H1 (cell line): ENCODE data around the gene INVS. TPM values are rescaled to one million over a fixed set of nuclear protein-coding genes. Genes with fewer than 3 reads are reported as not detected.

Experiments used
- CTCF ChIA-PET: fragments of 300-600 bp; sonication (Branson Sonifier 250); formaldehyde crosslinking; loops from one replicate; lab custom pipeline; 2021; ENCODE audit not compliant: partially characterized antibody; lab: Charles Lee
- POLR2A ChIA-PET: fragments of 300-600 bp; sonication (Branson Sonifier 250); formaldehyde crosslinking; loops from one replicate; lab custom pipeline; 2021; ENCODE audit warnings: inconsistent platforms; ENCODE audit not compliant: partially characterized antibody; lab: Charles Lee
- DNase-seq, 2 experiments: peaks; one replicate each; pipeline versions ENCODE4 v3.0.0 to v3.0.0-alpha.2; 2010 to 2022; ENCODE audit warnings: low spot score in 2 of 2, low read depth in 1 of 2, mixed read lengths in 1 of 2
- FAIRE-seq: peaks from 2 replicates; lab custom pipeline; 2011; peaks lifted over from hg19 to GRCh38; lab: Jason Lieb, UNC
- H2AFZ ChIP-seq: 2 replicates; pipeline ENCODE4 v1.8.1; 2012; ENCODE audit warnings: low read length, inconsistent platforms
- H2AK5ac ChIP-seq: 2 replicates; pipeline ENCODE4 v1.6.1; 2013; ENCODE audit warnings: low read depth, low read length
- H2BK120ac ChIP-seq: replicated peaks from 2 replicates; pipeline ENCODE3; 2013; ENCODE audit warnings: low read depth, low read length, inconsistent platforms
- H2BK12ac ChIP-seq: 2 replicates; pipeline ENCODE4 v1.6.1; 2013; ENCODE audit warnings: low read depth, low read length
- H2BK15ac ChIP-seq: 2 replicates; pipeline ENCODE4 v1.6.1; 2013; ENCODE audit warnings: low read length
- H2BK20ac ChIP-seq: 2 replicates; pipeline ENCODE4 v1.6.1; 2013; ENCODE audit warnings: low read length
- H2BK5ac ChIP-seq: 2 replicates; pipeline ENCODE4 v1.6.1; 2013; ENCODE audit warnings: low read depth, low read length
- H3K14ac ChIP-seq: 2 replicates; pipeline ENCODE4 v1.6.1; 2013; ENCODE audit warnings: inconsistent platforms; ENCODE audit not compliant: insufficient read length
- H3K18ac ChIP-seq: 2 replicates; pipeline ENCODE4 v1.6.1; 2013; ENCODE audit warnings: low read length; ENCODE audit errors: extremely low read depth
- H3K23ac ChIP-seq: 2 replicates; pipeline ENCODE4 v1.6.1; 2013; ENCODE audit warnings: inconsistent platforms; ENCODE audit not compliant: insufficient read length
- H3K23me2 ChIP-seq: 2 replicates; pipeline ENCODE4 v1.6.1; 2013; ENCODE audit warnings: low read depth, low read length
- H3K27ac ChIP-seq: 2 replicates; pipeline ENCODE4 v1.6.1; 2011; ENCODE audit warnings: low read depth, low read length, inconsistent platforms
- H3K27me3 ChIP-seq, 4 experiments: replicated peaks in 1 of 4; 1 replicate in 1 of 4; 2 replicates in 3 of 4; pipeline versions ENCODE4 v1.6.1 to v1.8.1; 2011 to 2013; ENCODE audit warnings: low read length in 3 of 4, mild to moderate bottlenecking in 3 of 4, inconsistent platforms in 2 of 4, mixed read lengths in 2 of 4, moderate library complexity in 1 of 4; ENCODE audit not compliant: control insufficient read depth in 3 of 4, insufficient read depth in 3 of 4; ENCODE audit errors: extremely low read depth in 1 of 4
- H3K36me3 ChIP-seq, 4 experiments: 2 replicates each; pipeline versions ENCODE4 v1.6.1 to v1.8.1; 2011 to 2013; ENCODE audit warnings: mild to moderate bottlenecking in 4 of 4, low read length in 3 of 4, moderate library complexity in 2 of 4, control low read depth in 1 of 4, inconsistent platforms in 1 of 4; ENCODE audit not compliant: insufficient read depth in 4 of 4, control insufficient read depth in 2 of 4
- H3K4ac ChIP-seq: replicated peaks from 2 replicates; pipeline ENCODE3; 2013; ENCODE audit warnings: low read length, low read depth, mixed read lengths, inconsistent platforms; ENCODE audit not compliant: insufficient read length
- H3K4me1 ChIP-seq, 4 experiments: replicated peaks in 1 of 4; 1 replicate in 1 of 4; 2 replicates in 3 of 4; pipeline versions ENCODE4 v1.6.1 to v1.8.1; 2011 to 2013; ENCODE audit warnings: low read length in 3 of 4, inconsistent platforms in 2 of 4, mixed read lengths in 1 of 4; ENCODE audit not compliant: insufficient read depth in 4 of 4, control insufficient read depth in 3 of 4
- H3K4me2 ChIP-seq, 2 experiments: 2 replicates each; pipeline versions ENCODE4 v1.6.1 to v1.8.1; 2011 to 2013; ENCODE audit warnings: low read depth in 2 of 2, low read length in 2 of 2, control low read depth in 1 of 2, inconsistent platforms in 1 of 2, mild to moderate bottlenecking in 1 of 2; ENCODE audit not compliant: insufficient read depth in 1 of 2
- H3K4me3 ChIP-seq, 4 experiments: fragments of 200-600, 300-600 bp in 1 of 4; sonication (generic), shearing (Covaris generic), sonication (Bioruptor Twin) in 1 of 4; 2 replicates each; pipeline versions ENCODE4 v1.5.1 to v1.8.1; 2011 to 2016; ENCODE audit warnings: low read length in 4 of 4, low read depth in 3 of 4, control low read depth in 2 of 4, inconsistent platforms in 2 of 4, mild to moderate bottlenecking in 2 of 4, mixed read lengths in 1 of 4, moderate library complexity in 1 of 4; ENCODE audit not compliant: insufficient read depth in 2 of 4; ENCODE audit errors: extremely low read depth in 1 of 4
- H3K56ac ChIP-seq: replicated peaks from 2 replicates; pipeline ENCODE3; 2013; ENCODE audit warnings: low read depth, mild to moderate bottlenecking, mixed read lengths, low read length, inconsistent platforms; ENCODE audit not compliant: insufficient read length
- H3K79me1 ChIP-seq: 2 replicates; pipeline ENCODE4 v1.6.1; 2013; ENCODE audit warnings: low read depth, low read length, control low read depth
- H3K79me2 ChIP-seq, 2 experiments: 2 replicates each; pipeline versions ENCODE4 v1.6.1 to v1.8.1; 2012 to 2013; ENCODE audit warnings: low read length in 2 of 2, mild to moderate bottlenecking in 2 of 2, inconsistent platforms in 1 of 2; ENCODE audit not compliant: insufficient read depth in 2 of 2, control insufficient read depth in 1 of 2
- H3K9ac ChIP-seq, 4 experiments: replicated peaks in 1 of 4; 1 replicate in 1 of 4; 2 replicates in 3 of 4; pipeline versions ENCODE4 v1.6.1 to v1.8.1; 2011 to 2013; ENCODE audit warnings: low read depth in 3 of 4, low read length in 3 of 4, control low read depth in 2 of 4, mild to moderate bottlenecking in 2 of 4, moderate library complexity in 2 of 4, inconsistent platforms in 1 of 4; ENCODE audit errors: extremely low read depth in 1 of 4
- H3K9me3 ChIP-seq, 2 experiments: 2 replicates each; pipeline versions ENCODE4 v1.6.1 to v1.8.1; 2012 to 2013; ENCODE audit warnings: mild to moderate bottlenecking in 2 of 2, moderate library complexity in 2 of 2, control low read depth in 1 of 2, inconsistent platforms in 1 of 2, low read depth in 1 of 2, low read length in 1 of 2, mixed read lengths in 1 of 2; ENCODE audit not compliant: insufficient read depth in 2 of 2
- H4K20me1 ChIP-seq, 2 experiments: replicated peaks in 1 of 2; 2 replicates each; pipeline versions ENCODE3 to v1.8.1; 2011 to 2013; ENCODE audit warnings: inconsistent platforms in 2 of 2, low read length in 2 of 2, mild to moderate bottlenecking in 1 of 2; ENCODE audit not compliant: insufficient read depth in 2 of 2, control insufficient read depth in 1 of 2
- H4K5ac ChIP-seq: 2 replicates; pipeline ENCODE4 v1.6.1; 2013; ENCODE audit warnings: low read length, low read depth, mixed read lengths, inconsistent platforms; ENCODE audit not compliant: insufficient read length
- H4K8ac ChIP-seq: 2 replicates; pipeline ENCODE4 v1.8.0; 2013; ENCODE audit warnings: mild to moderate bottlenecking, moderate library complexity, low read length, inconsistent platforms; ENCODE audit not compliant: insufficient read depth; ENCODE audit errors: extremely low read depth
- H4K91ac ChIP-seq: replicated peaks from 2 replicates; pipeline ENCODE3; 2013; ENCODE audit warnings: low read length, mixed read lengths, inconsistent platforms; ENCODE audit not compliant: insufficient read length
- BACH1 ChIP-seq: IDR thresholded peaks from 2 replicates; pipeline ENCODE4 v1.6.1; 2012; ENCODE audit warnings: low read length, improper control_type of control experiment
- BRCA1 ChIP-seq: IDR thresholded peaks from 2 replicates; pipeline ENCODE4 v1.6.1; 2012; ENCODE audit warnings: low read depth, low read length, improper control_type of control experiment
- CEBPB ChIP-seq: IDR thresholded peaks from 2 replicates; pipeline ENCODE4 v1.6.1; 2012; ENCODE audit warnings: low read depth, low read length
- GTF2F1 ChIP-seq: IDR thresholded peaks from 2 replicates; pipeline ENCODE4 v1.6.1; 2012; ENCODE audit warnings: low read depth, low read length, improper control_type of control experiment, borderline replicate concordance
- POLR2A ChIP-seq, 2 experiments: IDR thresholded peaks; 1 replicate in 1 of 2; 2 replicates in 1 of 2; pipeline ENCODE4 v1.6.1; 2011; ENCODE audit warnings: low read depth in 2 of 2, low read length in 2 of 2, mild to moderate bottlenecking in 2 of 2; ENCODE audit errors: control extremely low read depth in 1 of 2
- POLR2AphosphoS5 ChIP-seq: IDR thresholded peaks from 2 replicates; pipeline ENCODE4 v1.6.1; 2011; ENCODE audit warnings: low read depth, low read length
- RAD21 ChIP-seq, 2 experiments: IDR thresholded peaks in 1 of 2; conservative IDR thresholded peaks in 1 of 2; 2 replicates each; pipeline ENCODE4 v1.6.1; 2011; ENCODE audit warnings: low read depth in 2 of 2, low read length in 2 of 2, improper control_type of control experiment in 1 of 2, inconsistent platforms in 1 of 2, mild to moderate bottlenecking in 1 of 2, moderate library complexity in 1 of 2
- RFX5 ChIP-seq: IDR thresholded peaks from 2 replicates; pipeline ENCODE4 v1.6.1; 2011; ENCODE audit warnings: low read depth, low read length, improper control_type of control experiment, borderline replicate concordance
- RXRA ChIP-seq: IDR thresholded peaks from 2 replicates; pipeline ENCODE4 v1.6.1; 2011; ENCODE audit warnings: low read depth, mild to moderate bottlenecking, low read length, moderate library complexity; ENCODE audit not compliant: insufficient read depth
- SP4 ChIP-seq: IDR thresholded peaks from 2 replicates; pipeline ENCODE4 v1.6.1; 2012; ENCODE audit warnings: low read length, inconsistent platforms
- TAF7 ChIP-seq: optimal IDR thresholded peaks from 2 replicates; pipeline ENCODE3; 2011; ENCODE audit warnings: low read depth, mild to moderate bottlenecking, inconsistent platforms, low read length, moderate library complexity, borderline replicate concordance
- WGBS, 2 experiments: shearing (Covaris generic) in 1 of 2; methylation state at CpG; one replicate each; pipeline versions ENCODE4 v1.1.6 to v1.1.7; 2013 to 2015; ENCODE audit warnings: low lambda C conversion rate in 2 of 2, mixed read lengths in 2 of 2, inconsistent platforms in 1 of 2, low coverage in 1 of 2, missing lambda C conversion rate in 1 of 2; ENCODE audit not compliant: insufficient replicate concordance in 2 of 2, insufficient coverage in 1 of 2, insufficient read length in 1 of 2; ENCODE audit errors: extremely low coverage in 1 of 2, missing lambda C conversion rate in 1 of 2; 5-methylcytosine and 5-hydroxymethylcytosine counted together
- polyA plus RNA-seq, 7 experiments: library from polyadenylated mRNA; depleted of rRNA in 3 of 7; stranded (reverse) in 5 of 7; unstranded in 2 of 7; fragments of >200 nt in 5 of 7; fragments of 200-250 nt in 2 of 7; gene quantifications; 1 replicate in 5 of 7; 2 replicates in 1 of 7; 4 replicates in 1 of 7; pipeline versions ENCODE4 v1.2.1 to v1.2.3, GENCODE V29; 2011 to 2013; ENCODE audit warnings: missing spikeins in 2 of 7, mixed read lengths in 2 of 7
- total RNA-seq: library from RNA; stranded (reverse); fragmentation: NEBNext Ultra II Directional; extraction: Animal tissue kit (Norgen Biotek cat#: 25700); gene quantifications from 2 replicates; pipeline ENCODE4 v1.2.1, GENCODE V29; 2021
- TF ChIP-seq, protein P1 (sequence below), 3 experiments: IDR thresholded peaks; 1 replicate in 2 of 3; 2 replicates in 1 of 3; pipeline versions ENCODE4 v1.5.1 to v1.6.1; 2011; ENCODE audit warnings: low read length in 3 of 3, mild to moderate bottlenecking in 3 of 3, inconsistent platforms in 2 of 3, low read depth in 1 of 3, moderate library complexity in 1 of 3; ENCODE audit not compliant: insufficient read depth in 1 of 3; ENCODE audit errors: control extremely low read depth in 1 of 3

The INVS gene
- total and polyA plus RNA-seq, 2 of the 8 experiments (the other 6 are each of a cell fraction or from before 2014, with no cell fraction given): 4.1 to 6.9 TPM

- no peaks in the 10 kb centered on the region for H3K27me3 ChIP-seq
- no peak overlapping the region for H3K27ac ChIP-seq
- H2AK5ac ChIP-seq: no peak overlapping the region
- peaks cover 0 to 3% (median 2%) of the 10 kb centered on the region in 4 experiments; a peak in 2 of 7 replicates for H3K4me1 ChIP-seq
- ChIA-PET CTCF (interaction anchor here (1.1 to 1.5 kb wide), 2 partner anchors 80 to 88 kb away, joined by 6 to 7 read pairs; no protein-coding TSS in a partner anchor), POLR2A (interaction anchor here (0.9 to 1.7 kb wide), 3 partner anchors 9 to 49 kb away, joined by 3 read pairs; no protein-coding TSS in a partner anchor)
- no peak overlapping the region for H3K18ac ChIP-seq
- FAIRE-seq (no peak), DNase-seq (no peak)
- no peak overlapping the region for H2BK20ac ChIP-seq
- H3K9ac ChIP-seq: no peak overlapping the region
- no peak overlapping the region for H3K56ac ChIP-seq
- H3K79me1 ChIP-seq: no peaks in the 10 kb centered on the region
- no peak overlapping the region for H3K14ac ChIP-seq
- H2BK15ac ChIP-seq: no peak overlapping the region
- no peak overlapping the region for H4K91ac ChIP-seq
- H3K4me3 ChIP-seq: no peak overlapping the region
- no peak overlapping the region for H4K5ac ChIP-seq
- no peak overlapping the region for H3K4ac ChIP-seq
- no peaks in the 10 kb centered on the region; the same call in 1 of the 2 replicates for H3K23me2 ChIP-seq
- H3K79me2 ChIP-seq: no peaks in the 10 kb centered on the region
- H2BK5ac ChIP-seq: no peak overlapping the region
- H2BK120ac ChIP-seq: no peak overlapping the region
- H2AFZ ChIP-seq: no peak overlapping the region
- WGBS, 2 experiments: 88% methylated on average over 3 of the region's 3 CpGs; no CpG with 5 or more reads in 1 of the 2 experiments
- H3K9me3 ChIP-seq: no peaks in the 10 kb centered on the region
- H2BK12ac ChIP-seq: no peak overlapping the region
- no peaks in the 10 kb centered on the region for H4K20me1 ChIP-seq
- peaks cover 0 to 30% (median 5%) of the 10 kb centered on the region in 4 experiments; a peak in 4 of 8 replicates for H3K36me3 ChIP-seq
- no peak overlapping the region for H3K4me2 ChIP-seq
- no peak overlapping the region for H3K23ac ChIP-seq
- no peak overlapping the region for H4K8ac ChIP-seq
- TF ChIP-seq BACH1 (no peak), SP4 (no peak), CEBPB (no peak), GTF2F1 (no peak), TAF7 (no peak), BRCA1 (no peak), POLR2AphosphoS5 (no peak), RFX5 (no peak), RAD21 (IDR thresholded peaks at IDR 0.05 in 1 of 2, conservative IDR thresholded peaks at IDR 0.05 in 1 of 2; ENCODE audit: low read depth in 2 of 2, low read length in 2 of 2) (no peak), RXRA (no peak), POLR2A (IDR thresholded peaks at IDR 0.05; ENCODE audit: control extremely low read depth in 1 of 2, low read depth in 2 of 2, low read length in 2 of 2) (no peak)
- TF ChIP-seq, protein P1, sequence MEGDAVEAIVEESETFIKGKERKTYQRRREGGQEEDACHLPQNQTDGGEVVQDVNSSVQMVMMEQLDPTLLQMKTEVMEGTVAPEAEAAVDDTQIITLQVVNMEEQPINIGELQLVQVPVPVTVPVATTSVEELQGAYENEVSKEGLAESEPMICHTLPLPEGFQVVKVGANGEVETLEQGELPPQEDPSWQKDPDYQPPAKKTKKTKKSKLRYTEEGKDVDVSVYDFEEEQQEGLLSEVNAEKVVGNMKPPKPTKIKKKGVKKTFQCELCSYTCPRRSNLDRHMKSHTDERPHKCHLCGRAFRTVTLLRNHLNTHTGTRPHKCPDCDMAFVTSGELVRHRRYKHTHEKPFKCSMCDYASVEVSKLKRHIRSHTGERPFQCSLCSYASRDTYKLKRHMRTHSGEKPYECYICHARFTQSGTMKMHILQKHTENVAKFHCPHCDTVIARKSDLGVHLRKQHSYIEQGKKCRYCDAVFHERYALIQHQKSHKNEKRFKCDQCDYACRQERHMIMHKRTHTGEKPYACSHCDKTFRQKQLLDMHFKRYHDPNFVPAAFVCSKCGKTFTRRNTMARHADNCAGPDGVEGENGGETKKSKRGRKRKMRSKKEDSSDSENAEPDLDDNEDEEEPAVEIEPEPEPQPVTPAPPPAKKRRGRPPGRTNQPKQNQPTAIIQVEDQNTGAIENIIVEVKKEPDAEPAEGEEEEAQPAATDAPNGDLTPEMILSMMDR (IDR thresholded peaks at IDR 0.05; ENCODE audit: control extremely low read depth in 1 of 3, insufficient read depth in 1 of 3, low read depth in 1 of 3, low read length in 3 of 3): no peak
Measured at GRCh38 chr9:100134731-100135130, 35.7 kb downstream of the INVS start.
